Fibroblast of lung (primary cell): Measurements from ENCODE around the gene BCAR1. TPM values are rescaled to one million over a fixed set of nuclear protein-coding genes. Genes with fewer than 3 reads are reported as not detected.

Experiments
- DNase-seq, 2 donors: peaks; one replicate each; pipeline versions ENCODE4 v3.0.0 to v3.0.0-alpha.2; 2010; ENCODE audit warnings: low read depth in 2 of 2
- H2AFZ ChIP-seq: 2 replicates; pipeline ENCODE4 v1.5.1; 2012; ENCODE audit warnings: low read length, control low read depth, inconsistent platforms
- H3K27ac ChIP-seq: 2 replicates; pipeline ENCODE4 v1.5.1; 2011; ENCODE audit warnings: low read length, control low read depth; ENCODE audit not compliant: insufficient read depth
- H3K27me3 ChIP-seq: 2 replicates; pipeline ENCODE4 v1.5.1; 2011; ENCODE audit warnings: mild to moderate bottlenecking, low read length; ENCODE audit not compliant: control insufficient read depth, insufficient read depth
- H3K36me3 ChIP-seq: 2 replicates; pipeline ENCODE4 v1.5.1; 2011; ENCODE audit warnings: low read length; ENCODE audit not compliant: control insufficient read depth, insufficient read depth
- H3K4me1 ChIP-seq: 2 replicates; pipeline ENCODE4 v1.5.1; 2011; ENCODE audit warnings: low read length; ENCODE audit not compliant: control insufficient read depth, insufficient read depth; ENCODE audit errors: extremely low read depth
- H3K4me2 ChIP-seq: 2 replicates; pipeline ENCODE4 v1.5.1; 2011; ENCODE audit warnings: low read length, control low read depth; ENCODE audit not compliant: insufficient read depth; ENCODE audit errors: extremely low read depth
- H3K4me3 ChIP-seq, 4 experiments: fragments of 200-600 bp in 1 of 4; sonication (generic) in 1 of 4; replicated peaks in 1 of 4; 2 replicates each; pipeline ENCODE4 v1.5.1; 2011 to 2016; ENCODE audit warnings: low read length in 4 of 4, low read depth in 3 of 4, mild to moderate bottlenecking in 3 of 4, control low read depth in 2 of 4, inconsistent platforms in 1 of 4, mixed read lengths in 1 of 4; ENCODE audit not compliant: insufficient read depth in 1 of 4; ENCODE audit errors: control extremely low read depth in 1 of 4
- H3K79me2 ChIP-seq: 2 replicates; pipeline ENCODE4 v1.5.1; 2012; ENCODE audit warnings: mild to moderate bottlenecking, low read length, inconsistent platforms; ENCODE audit not compliant: control insufficient read depth, insufficient read depth
- H3K9ac ChIP-seq: 2 replicates; pipeline ENCODE4 v1.5.1; 2011; ENCODE audit warnings: mild to moderate bottlenecking, low read length, control low read depth; ENCODE audit not compliant: insufficient read depth
- H3K9me3 ChIP-seq: 2 replicates; pipeline ENCODE4 v1.5.1; 2012; ENCODE audit warnings: low read depth, low read length; ENCODE audit not compliant: control insufficient read depth, insufficient read depth
- H4K20me1 ChIP-seq: 2 replicates; pipeline ENCODE4 v1.5.1; 2011; ENCODE audit warnings: low read length; ENCODE audit not compliant: control insufficient read depth, insufficient read depth; ENCODE audit errors: extremely low read depth
- CTCF ChIP-seq, 2 donors: IDR thresholded peaks in 1 of 2; conservative IDR thresholded peaks in 1 of 2; 1 replicate in 1 of 2; 2 replicates in 1 of 2; pipeline ENCODE4 v1.5.1; 2011 to 2012; ENCODE audit warnings: low read length in 2 of 2, control low read depth in 1 of 2, inconsistent platforms in 1 of 2, low read depth in 1 of 2, mild to moderate bottlenecking in 1 of 2
- EZH2 ChIP-seq: IDR thresholded peaks from 2 replicates; pipeline ENCODE4 v1.5.1; 2012; ENCODE audit warnings: low read length, control low read depth, mild to moderate bottlenecking; ENCODE audit errors: missing control alignments
- polyA plus RNA-seq, 2 donors: library from polyadenylated mRNA; depleted of rRNA in 1 of 2; stranded (reverse) in 1 of 2; unstranded in 1 of 2; fragments of >200 nt; gene quantifications; 2 replicates each; pipeline ENCODE4 v1.2.1, GENCODE V29; 2011 to 2012; ENCODE audit warnings: missing spikeins in 1 of 2
- total RNA-seq: library from RNA; depleted of rRNA; stranded (reverse); fragments of >200 nt; gene quantifications from 2 replicates; pipeline ENCODE4 v1.2.1, GENCODE V29; 2014

The BCAR1 gene
- total and polyA plus RNA-seq, 2 donors (not counting 1 experiment from before 2014, with no cell fraction given), result 36.8 to 66.5 TPM

- H3K4me2 ChIP-seq, result no peak overlapping the region
- H3K36me3 ChIP-seq, result no peaks in the 10 kb centered on the region
- H3K4me3 ChIP-seq, result no peak overlapping the region
- no peak overlapping the region for H3K9ac ChIP-seq
- no peaks in the 10 kb centered on the region for H3K79me2 ChIP-seq
- no peaks in the 10 kb centered on the region for H4K20me1 ChIP-seq
- TF ChIP-seq EZH2, result no peak
- TF ChIP-seq CTCF (conservative IDR thresholded peaks at IDR 0.05 in 1 of 2, IDR thresholded peaks at IDR 0.05 in 1 of 2; ENCODE audit: low read depth in 1 of 2, low read length in 2 of 2), result no peak
- H3K9me3 ChIP-seq, result no peaks in the 10 kb centered on the region
- no peak overlapping the region for H2AFZ ChIP-seq
- DNase-seq, result no peak
- H3K4me1 ChIP-seq, result no peaks in the 10 kb centered on the region
- no peak overlapping the region for H3K27ac ChIP-seq
- no peaks in the 10 kb centered on the region for H3K27me3 ChIP-seq
Measured at GRCh38 chr16:75203667-75204409, 47.6 kb downstream of the BCAR1 start.

GRCh38 chr16:75203096-75203495 lies 48.3 kb downstream of the BCAR1 start:
- H3K27me3 ChIP-seq, result no peaks in the 10 kb centered on the region
- no peak for TF ChIP-seq CTCF (conservative IDR thresholded peaks at IDR 0.05 in 1 of 2, IDR thresholded peaks at IDR 0.05 in 1 of 2; ENCODE audit: low read depth in 1 of 2, low read length in 2 of 2)
- TF ChIP-seq EZH2, result no peak
- no peaks in the 10 kb centered on the region for H3K4me1 ChIP-seq
- no peak overlapping the region for H3K9ac ChIP-seq
- no peak overlapping the region for H3K4me3 ChIP-seq
- DNase-seq, result no peak
- no peaks in the 10 kb centered on the region for H4K20me1 ChIP-seq
- no peaks in the 10 kb centered on the region for H3K36me3 ChIP-seq
- no peak overlapping the region for H3K27ac ChIP-seq
- H2AFZ ChIP-seq, result no peak overlapping the region
- H3K4me2 ChIP-seq, result no peak overlapping the region
- no peaks in the 10 kb centered on the region for H3K9me3 ChIP-seq
- H3K79me2 ChIP-seq, result no peaks in the 10 kb centered on the region

- no peak overlapping the region for H2AFZ ChIP-seq
- peaks cover 4% of the 10 kb centered on the region for H3K4me1 ChIP-seq
- TF ChIP-seq EZH2, result no peak
- no peak for TF ChIP-seq CTCF (conservative IDR thresholded peaks at IDR 0.05 in 1 of 2, IDR thresholded peaks at IDR 0.05 in 1 of 2; ENCODE audit: low read depth in 1 of 2, low read length in 2 of 2)
- H3K9me3 ChIP-seq, result no peaks in the 10 kb centered on the region
- H3K36me3 ChIP-seq, result no peaks in the 10 kb centered on the region
- no peak overlapping the region for H3K4me3 ChIP-seq
- no peaks in the 10 kb centered on the region for H3K79me2 ChIP-seq
- H3K9ac ChIP-seq, result no peak overlapping the region
- H3K27me3 ChIP-seq, result peaks cover 6% of the 10 kb centered on the region
- no peak overlapping the region for H3K4me2 ChIP-seq
- H3K27ac ChIP-seq, result no peak overlapping the region
- no peaks in the 10 kb centered on the region for H4K20me1 ChIP-seq
- DNase-seq, result no peak
Measured at GRCh38 chr16:75202069-75202590, 49.3 kb downstream of the BCAR1 start.
